Measurements from ENCODE around the gene FARS2.

The FARS2 gene

GRCh38 chr6:5341845-5342244, 80.5 kb downstream of the FARS2 start:
- no peak overlapping the region for H3K4me3 ChIP-seq (ENCODE audit: low read depth, low read length)
- TF ChIP-seq, protein P1, sequence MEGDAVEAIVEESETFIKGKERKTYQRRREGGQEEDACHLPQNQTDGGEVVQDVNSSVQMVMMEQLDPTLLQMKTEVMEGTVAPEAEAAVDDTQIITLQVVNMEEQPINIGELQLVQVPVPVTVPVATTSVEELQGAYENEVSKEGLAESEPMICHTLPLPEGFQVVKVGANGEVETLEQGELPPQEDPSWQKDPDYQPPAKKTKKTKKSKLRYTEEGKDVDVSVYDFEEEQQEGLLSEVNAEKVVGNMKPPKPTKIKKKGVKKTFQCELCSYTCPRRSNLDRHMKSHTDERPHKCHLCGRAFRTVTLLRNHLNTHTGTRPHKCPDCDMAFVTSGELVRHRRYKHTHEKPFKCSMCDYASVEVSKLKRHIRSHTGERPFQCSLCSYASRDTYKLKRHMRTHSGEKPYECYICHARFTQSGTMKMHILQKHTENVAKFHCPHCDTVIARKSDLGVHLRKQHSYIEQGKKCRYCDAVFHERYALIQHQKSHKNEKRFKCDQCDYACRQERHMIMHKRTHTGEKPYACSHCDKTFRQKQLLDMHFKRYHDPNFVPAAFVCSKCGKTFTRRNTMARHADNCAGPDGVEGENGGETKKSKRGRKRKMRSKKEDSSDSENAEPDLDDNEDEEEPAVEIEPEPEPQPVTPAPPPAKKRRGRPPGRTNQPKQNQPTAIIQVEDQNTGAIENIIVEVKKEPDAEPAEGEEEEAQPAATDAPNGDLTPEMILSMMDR (IDR thresholded peaks at IDR 0.05; ENCODE audit: borderline replicate concordance, insufficient read depth, low read depth, low read length): no peak

GRCh38 chr6:5343998-5344397, 82.7 kb downstream of the FARS2 start:
- TF ChIP-seq, protein P1 (IDR thresholded peaks at IDR 0.05; ENCODE audit: borderline replicate concordance, insufficient read depth, low read depth, low read length): no peak
- no peak overlapping the region for H3K4me3 ChIP-seq (ENCODE audit: low read depth, low read length)

GRCh38 chr6:5345324-5345723, 84.0 kb downstream of the FARS2 start:
- H3K4me3 ChIP-seq (ENCODE audit: low read depth, low read length): no peak overlapping the region
- TF ChIP-seq, protein P1 (IDR thresholded peaks at IDR 0.05; ENCODE audit: borderline replicate concordance, insufficient read depth, low read depth, low read length): no peak

DNA sequence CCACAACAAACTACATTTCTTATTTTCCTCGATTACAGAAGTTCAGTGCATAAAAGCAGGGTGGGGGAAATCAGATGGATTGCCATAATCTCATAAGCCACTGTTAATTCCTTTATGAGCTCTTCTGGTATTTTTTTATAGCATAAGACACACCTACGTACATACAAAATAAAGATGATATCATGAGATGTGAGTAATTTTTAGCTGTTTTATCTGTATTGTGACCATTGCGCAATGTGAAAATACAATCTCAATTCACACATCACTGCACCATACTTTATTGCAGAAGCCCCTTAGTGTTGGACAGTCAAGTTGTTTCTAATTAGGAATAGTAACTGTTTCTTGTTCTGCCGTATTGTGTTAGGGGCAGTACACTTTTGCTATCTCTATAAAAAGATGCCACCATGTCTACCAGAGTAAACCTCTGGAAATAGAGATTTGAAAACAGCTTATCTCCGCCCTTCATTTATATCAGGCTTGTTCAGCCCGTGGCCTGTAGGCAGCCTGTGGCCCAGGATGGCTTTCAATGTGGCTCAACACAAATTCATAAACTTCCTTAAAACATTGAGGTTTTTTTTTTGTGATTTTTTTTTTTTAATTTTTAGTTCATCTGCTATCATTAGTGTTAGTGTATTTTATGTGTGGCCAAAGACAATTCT, 90.4 kb downstream of the FARS2 start:
- no peak overlapping the region for H3K4me3 ChIP-seq (ENCODE audit: low read depth, low read length)
- TF ChIP-seq, protein P1 (IDR thresholded peaks at IDR 0.05; ENCODE audit: borderline replicate concordance, insufficient read depth, low read depth, low read length): no peak

DNA sequence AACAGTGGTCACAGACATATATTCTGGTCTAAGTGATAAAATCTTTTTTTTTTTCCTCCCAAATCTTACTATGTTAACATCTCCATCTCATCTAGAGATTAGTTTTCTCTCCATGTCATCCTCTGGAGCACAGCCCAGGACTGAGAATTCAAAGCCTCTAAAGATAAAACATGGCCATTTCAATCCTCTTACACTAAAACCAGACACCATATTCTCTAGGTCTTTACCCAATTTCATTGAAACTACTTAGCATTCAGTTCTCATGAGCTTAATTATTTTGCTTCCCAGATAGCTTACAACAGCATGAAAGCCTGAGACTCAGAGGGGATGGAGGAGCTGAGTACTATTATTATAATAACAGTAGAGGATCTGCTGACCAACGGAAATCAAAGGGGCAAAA, 92.7 kb downstream of the FARS2 start:
- H3K4me3 ChIP-seq (ENCODE audit: low read depth, low read length): no peak overlapping the region
- TF ChIP-seq, protein P1 (IDR thresholded peaks at IDR 0.05; ENCODE audit: borderline replicate concordance, insufficient read depth, low read depth, low read length): no peak

DNA sequence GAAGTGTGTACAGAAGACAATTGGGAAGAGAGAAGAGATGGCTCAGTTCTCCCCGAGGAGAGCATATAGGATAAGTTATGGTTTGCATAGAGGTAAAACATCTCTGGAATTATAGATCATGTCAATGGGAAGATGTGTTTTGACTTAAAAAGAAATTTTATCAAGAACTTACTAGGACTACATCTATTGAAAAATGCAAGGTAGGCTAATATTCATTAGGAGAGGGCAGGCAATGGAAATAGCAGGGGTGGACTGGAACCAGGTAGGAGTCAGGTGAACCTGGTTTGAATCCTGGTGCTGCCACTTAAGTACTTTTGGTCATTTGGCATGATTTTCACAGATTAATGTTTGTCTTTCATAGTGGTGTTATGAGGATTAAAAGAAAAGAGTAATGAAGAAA, 96.2 kb downstream of the FARS2 start:
- H3K4me3 ChIP-seq (ENCODE audit: low read depth, low read length): no peak overlapping the region
- TF ChIP-seq, protein P1 (IDR thresholded peaks at IDR 0.05; ENCODE audit: borderline replicate concordance, insufficient read depth, low read depth, low read length): no peak

DNA sequence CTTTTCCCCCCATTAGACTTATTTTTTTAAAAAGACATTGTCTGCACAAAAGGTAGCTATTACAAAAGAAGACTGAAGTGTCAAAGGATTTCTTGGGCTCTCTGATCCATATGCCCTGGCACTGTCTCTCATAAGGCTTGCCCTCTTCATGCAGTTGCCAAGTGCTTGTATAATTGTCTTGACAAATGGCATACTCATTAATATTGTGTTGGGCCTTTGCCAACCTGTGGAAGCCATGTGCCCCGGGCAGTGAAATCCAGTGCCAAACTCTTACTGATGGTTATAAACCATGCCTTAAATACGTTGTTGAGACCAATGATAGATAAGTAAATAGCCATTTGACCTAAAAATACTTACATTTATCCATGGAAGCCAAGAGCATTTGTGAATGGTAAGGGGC, 98.1 kb downstream of the FARS2 start:
- no peak overlapping the region for H3K4me3 ChIP-seq (ENCODE audit: low read depth, low read length)
- TF ChIP-seq, protein P1 (IDR thresholded peaks at IDR 0.05; ENCODE audit: borderline replicate concordance, insufficient read depth, low read depth, low read length): no peak
